Breast epithelium (tissue), 4 donors: ENCODE results near the gene TRAPPC1. TPM values are rescaled to one million over a fixed set of nuclear protein-coding genes. Genes with fewer than 3 reads are reported as not detected.

ENCODE experiments used
- DNase-seq, 2 donors: peaks; one replicate each; pipeline ENCODE4 v3.0.0-alpha.2; 2019; ENCODE audit warnings: low spot score in 2 of 2
- H3K27ac ChIP-seq, 2 donors: fragments of 200-600 bp; sonication (generic) in 1 of 2; one replicate each; pipeline ENCODE4 v1.5.1; 2016 to 2019; ENCODE audit warnings: mild to moderate bottlenecking in 1 of 2
- H3K27me3 ChIP-seq, 2 donors: fragments of 200-600 bp; sonication (generic) in 1 of 2; one replicate each; pipeline versions ENCODE4 v1.5.1 to v1.6.0; 2017 to 2019; ENCODE audit warnings: control low read depth in 1 of 2, mild to moderate bottlenecking in 1 of 2
- H3K36me3 ChIP-seq: fragments of 200-600 bp; one replicate; pipeline ENCODE4 v1.5.1; 2019
- H3K4me1 ChIP-seq, 2 donors: fragments of 200-600 bp; sonication (generic); one replicate each; pipeline ENCODE4 v1.5.1; 2016 to 2019; ENCODE audit warnings: control low read depth in 1 of 2
- H3K4me3 ChIP-seq, 3 donors: fragments of 200-600 bp; sonication (generic); 1 replicate in 2 of 3; 2 replicates in 1 of 3; pipeline ENCODE4 v1.5.1; 2016 to 2019; ENCODE audit warnings: mild to moderate bottlenecking in 3 of 3, moderate library complexity in 2 of 3
- H3K9me3 ChIP-seq, 2 donors: fragments of 200-600 bp; sonication (generic) in 1 of 2; one replicate each; pipeline ENCODE4 v1.5.1; 2016 to 2019; ENCODE audit warnings: control low read depth in 1 of 2
- CTCF ChIP-seq, 3 donors: fragments of 450-650 bp; IDR thresholded peaks; one replicate each; pipeline ENCODE4 v1.5.1; 2016 to 2017; ENCODE audit warnings: antibody characterized with exemption in 3 of 3, mild to moderate bottlenecking in 3 of 3, moderate library complexity in 3 of 3
- POLR2A ChIP-seq: fragments of 450-650 bp; IDR thresholded peaks from one replicate; pipeline ENCODE4 v1.6.1; 2016; ENCODE audit warnings: antibody characterized with exemption, mild to moderate bottlenecking, moderate library complexity
- POLR2AphosphoS5 ChIP-seq, 3 donors: sonication (generic); formaldehyde crosslinking; IDR thresholded peaks; one replicate each; pipeline ENCODE4 v1.6.1; 2017; ENCODE audit warnings: antibody characterized with exemption in 3 of 3
- intact Hi-C: fragments of 100-400 bp; cut with DNase I; formaldehyde crosslinking; loops from one replicate; pipeline ENCODE4 v1.15.1; 2023; ENCODE audit warnings: low total_unique reads
- total RNA-seq, 3 donors: library from RNA; depleted of rRNA; stranded (reverse); fragments of >200 nt; gene quantifications; one replicate each; pipeline ENCODE4 v1.1.0, GENCODE V29; 2016

The TRAPPC1 gene
- total RNA-seq, 3 donors from 2014 or later, result 24.9 to 38.9 (median 37.7) TPM

DNA sequence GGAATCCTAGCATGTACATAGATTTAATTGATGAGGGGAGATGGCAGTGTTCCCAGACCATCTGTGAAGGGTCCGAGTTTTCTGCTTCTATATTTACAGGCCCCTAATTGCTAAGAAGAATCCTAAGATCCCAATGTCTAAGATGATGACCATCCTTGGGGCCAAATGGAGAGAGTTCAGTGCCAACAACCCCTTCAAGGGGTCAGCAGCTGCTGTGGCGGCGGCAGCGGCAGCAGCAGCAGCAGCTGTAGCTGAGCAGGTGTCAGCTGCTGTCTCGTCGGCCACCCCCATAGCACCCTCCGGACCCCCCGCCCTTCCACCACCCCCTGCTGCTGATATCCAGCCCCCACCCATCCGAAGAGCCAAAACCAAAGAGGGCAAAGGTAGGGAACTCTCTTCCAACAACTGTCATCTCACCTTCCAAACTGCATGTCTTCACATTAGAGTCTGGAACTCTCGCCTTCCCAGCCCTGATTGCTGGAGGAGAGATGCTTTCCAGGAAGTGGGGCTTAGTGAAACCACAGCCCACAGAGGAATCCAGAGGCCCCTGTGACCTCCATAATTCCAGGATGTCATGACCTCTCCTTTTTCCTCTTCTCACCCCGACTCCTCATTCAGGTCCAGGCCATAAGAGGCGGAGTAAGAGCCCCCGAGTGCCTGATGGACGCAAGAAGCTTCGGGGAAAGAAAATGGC lies 38.4 kb downstream of the TRAPPC1 start:
- no peak for DNase-seq
- no peaks in the 10 kb centered on the region for H3K36me3 ChIP-seq
- peaks cover 8 to 10% of the 10 kb centered on the region in 2 donors for H3K4me1 ChIP-seq
- H3K27me3 ChIP-seq, result no peaks in the 10 kb centered on the region
- no peak overlapping the region for H3K4me3 ChIP-seq
- no peak overlapping the region for H3K27ac ChIP-seq
- TF ChIP-seq CTCF (IDR thresholded peaks at IDR 0.05), result no peak
- no peak for TF ChIP-seq POLR2AphosphoS5 (IDR thresholded peaks at IDR 0.05)
- no peak for TF ChIP-seq POLR2A
- H3K9me3 ChIP-seq, result no peaks in the 10 kb centered on the region
- intact Hi-C loops, result no loop called here

GRCh38 chr17:7889166-7889955 lies 42.4 kb downstream of the TRAPPC1 start:
- intact Hi-C loops, result no loop called here
- no peaks in the 10 kb centered on the region for H3K9me3 ChIP-seq
- H3K4me3 ChIP-seq, result peak overlapping the region in 2 of 3 donors; percentile 86 to 93
- no peaks in the 10 kb centered on the region for H3K36me3 ChIP-seq
- peak; percentile 84 to 86 (median 85) for TF ChIP-seq CTCF (IDR thresholded peaks at IDR 0.05)
- peak; percentile 77 to 90 (median 79) for TF ChIP-seq POLR2AphosphoS5 (IDR thresholded peaks at IDR 0.05)
- no peak for TF ChIP-seq POLR2A
- H3K27me3 ChIP-seq, result no peaks in the 10 kb centered on the region
- DNase-seq, result peak; percentile 98 to 100
- H3K27ac ChIP-seq, result peak overlapping the region; percentile 95 to 99
- H3K4me1 ChIP-seq, result peaks cover 12 to 13% of the 10 kb centered on the region in 2 donors

DNA sequence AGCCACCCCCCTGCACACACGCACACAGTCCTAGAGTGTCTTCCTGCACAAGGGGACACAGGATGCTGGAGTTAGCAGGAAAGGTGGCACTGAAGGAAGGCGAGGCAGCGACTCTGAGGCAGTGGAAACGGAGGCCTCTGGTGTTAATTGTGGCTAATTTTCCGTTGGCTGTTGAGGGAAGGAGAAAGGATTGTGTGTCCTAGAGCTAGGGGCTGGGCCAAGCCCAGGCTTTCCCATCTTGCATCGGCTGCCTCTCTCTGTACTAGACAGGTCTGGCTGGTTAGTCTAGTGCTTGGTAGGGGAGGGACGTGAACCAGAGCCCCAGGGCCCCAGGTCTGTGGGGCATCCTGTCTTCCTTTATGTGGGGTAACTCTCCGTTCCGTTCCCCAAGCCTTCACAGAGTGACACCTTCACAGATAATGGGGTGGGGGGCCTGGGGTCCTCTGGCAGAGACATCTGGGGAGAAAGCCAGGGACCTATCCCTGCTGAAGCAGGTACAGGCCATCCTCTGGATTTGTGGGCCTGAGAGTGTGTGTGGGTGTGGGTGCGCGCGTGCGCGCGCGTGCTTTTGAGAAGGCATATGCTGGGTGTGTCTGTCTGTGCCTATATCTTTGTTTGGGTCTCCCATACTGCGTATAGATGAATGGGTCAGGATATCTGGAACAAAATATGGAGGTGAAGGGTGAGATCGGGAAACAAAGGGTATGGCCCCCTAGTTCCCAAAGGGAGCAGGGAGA lies 43.4 kb downstream of the TRAPPC1 start, which contains the start of gene CHD3:
Gene CHD3, plus strand, starts transcription at position 606 of the 737 bp plus-strand sequence. CDS start 212 bp downstream, outside the sequence.
- Histone ChIP-seq H3K4me3 (peak within 1 kb of the TSS; percentile 86 to 93 (median 89)), H3K4me1 (peaks cover 12 to 13% of the 10 kb centered on the region in 2 donors), H3K36me3 (no peaks in the 10 kb centered on the region), H3K27me3 (no peaks in the 10 kb centered on the region), H3K9me3 (no peaks in the 10 kb centered on the region), H3K27ac (peak within 1 kb of the TSS; percentile 95 to 99)
- intact Hi-C loops, result no loop called here
- DNase-seq, result peak; percentile 79 to 82
- TF ChIP-seq POLR2A, result no peak
- TF ChIP-seq POLR2AphosphoS5 (IDR thresholded peaks at IDR 0.05), result peak in 2 of 3 donors; percentile 39 to 47
- TF ChIP-seq CTCF (IDR thresholded peaks at IDR 0.05), result no peak

- peaks cover 12 to 13% of the 10 kb centered on the region in 2 donors for H3K4me1 ChIP-seq
- intact Hi-C loops, result no loop called here
These were observed 44.1 kb downstream of the TRAPPC1 start for GRCh38 chr17:7887482-7888183.

More at GRCh38 chr17:7887482-7888183, 44.1 kb downstream of the TRAPPC1 start:
- Histone ChIP-seq H3K36me3 (no peaks in the 10 kb centered on the region), H3K9me3 (no peaks in the 10 kb centered on the region), H3K27ac (peak overlapping the region; percentile 95 to 99), H3K27me3 (no peaks in the 10 kb centered on the region), H3K4me3 (peak overlapping the region; percentile 86 to 93 (median 89))
- peak; percentile 93 to 96 for DNase-seq
- TF ChIP-seq POLR2A (no peak), POLR2AphosphoS5 (IDR thresholded peaks at IDR 0.05) (peak in 2 of 3 donors; percentile 34 to 55), CTCF (IDR thresholded peaks at IDR 0.05) (peak in 1 of 3 donors; percentile 7)
